Esophagus muscularis mucosa (tissue), 4 donors: ENCODE data around the gene CDC34. TPM values are rescaled to one million over a fixed set of nuclear protein-coding genes. Genes with fewer than 3 reads are reported as not detected.

Experiments used
- DNase-seq: peaks from one replicate; pipeline ENCODE4 v3.0.0-alpha.2; 2017; ENCODE audit errors: extremely low spot score
- H3K27ac ChIP-seq, 4 donors: fragments of 200-600 bp; sonication (generic); replicated peaks in 1 of 4; 1 replicate in 3 of 4; 2 replicates in 1 of 4; pipeline ENCODE4 v1.5.1; 2016 to 2019; ENCODE audit warnings: mild to moderate bottlenecking in 1 of 4
- H3K27me3 ChIP-seq, 4 donors: fragments of 200-600 bp; sonication (generic); one replicate each; pipeline versions ENCODE4 v1.5.1 to v1.6.0; 2016 to 2019
- H3K36me3 ChIP-seq, 4 donors: fragments of 200-600 bp; sonication (generic); one replicate each; pipeline ENCODE4 v1.5.1; 2016 to 2019
- H3K4me1 ChIP-seq, 4 donors: fragments of 200-600 bp; sonication (generic); one replicate each; pipeline ENCODE4 v1.5.1; 2016 to 2019
- H3K4me3 ChIP-seq, 4 donors: fragments of 200-600 bp; sonication (generic); 1 replicate in 2 of 4; 2 replicates in 2 of 4; pipeline ENCODE4 v1.5.1; 2016 to 2019; ENCODE audit warnings: mild to moderate bottlenecking in 4 of 4, moderate library complexity in 1 of 4
- H3K9me3 ChIP-seq, 4 donors: fragments of 200-600 bp; sonication (generic); 1 replicate in 3 of 4; 2 replicates in 1 of 4; pipeline ENCODE4 v1.5.1; 2016 to 2019
- CTCF ChIP-seq, 3 experiments: fragments of 200-600 bp in 2 of 3; fragments of 450-650 bp in 1 of 3; sonication (generic) in 2 of 3; IDR thresholded peaks; one replicate each; pipeline ENCODE4 v1.5.1; 2017 to 2019; ENCODE audit warnings: antibody characterized with exemption in 3 of 3, mild to moderate bottlenecking in 2 of 3, moderate library complexity in 1 of 3
- EP300 ChIP-seq: sonication (generic); formaldehyde crosslinking; IDR thresholded peaks from one replicate; pipeline ENCODE4 v1.6.1; 2017; ENCODE audit warnings: antibody characterized with exemption
- POLR2A ChIP-seq: fragments of 450-650 bp; IDR thresholded peaks from one replicate; pipeline ENCODE4 v1.6.1; 2017; ENCODE audit warnings: antibody characterized with exemption, moderate library complexity, mild to moderate bottlenecking, low read depth
- POLR2AphosphoS5 ChIP-seq, 2 donors: sonication (generic); formaldehyde crosslinking; IDR thresholded peaks; one replicate each; pipeline ENCODE4 v1.6.1; 2017; ENCODE audit warnings: antibody characterized with exemption in 2 of 2
- WGBS: methylation state at CpG from one replicate; pipeline ENCODE4 v1.1.5; 2018; 5-methylcytosine and 5-hydroxymethylcytosine counted together
- intact Hi-C: fragments of 100-400 bp; cut with DNase I; formaldehyde crosslinking; loops from one replicate; pipeline ENCODE4 v1.15.1; 2023
- total RNA-seq, 4 donors: library from RNA; depleted of rRNA; stranded (reverse); fragments of >200 nt; gene quantifications; one replicate each; pipeline versions ENCODE4 v1.1.0 to v1.2.1, GENCODE V29; 2016

Gene CDC34
- total RNA-seq, 4 donors from 2014 or later = 62.5 to 100 (median 76.2) TPM

GRCh38 chr19:588741-589692 lies 57.5 kb downstream of the CDC34 start:
- intact Hi-C loops = no loop called here

GRCh38 chr19:589693-590395 lies 58.3 kb downstream of the CDC34 start, which contains the start of gene HCN2:
TSS of gene HCN2 (plus strand) at chr19:589881. CDS start at chr19:589946, 65 bp downstream.
- H3K36me3 ChIP-seq = no peaks in the 10 kb centered on the region
- DNase-seq = no peak
- H3K27ac ChIP-seq = no peak within 1 kb of the TSS
- WGBS = 0% methylated on average over 2 of the region's 132 CpGs
- no peaks in the 10 kb centered on the region for H3K9me3 ChIP-seq
- intact Hi-C loops = no loop called here
- peaks cover 12 to 94% (median 35%) of the 10 kb centered on the region in 4 donors for H3K27me3 ChIP-seq
- TF ChIP-seq POLR2A (no peak), CTCF (IDR thresholded peaks at IDR 0.05) (no peak), EP300 (no peak), POLR2AphosphoS5 (IDR thresholded peaks at IDR 0.05) (no peak)
- H3K4me1 ChIP-seq = peaks cover 21 to 36% (median 29%) of the 10 kb centered on the region in 4 donors
- H3K4me3 ChIP-seq = peak within 1 kb of the TSS in 3 of 4 donors; percentile 30 to 43 (median 32)

More at GRCh38 chr19:588741-589692, 57.5 kb downstream of the CDC34 start:
- no peaks in the 10 kb centered on the region for H3K9me3 ChIP-seq
- DNase-seq = no peak
- H3K36me3 ChIP-seq = no peaks in the 10 kb centered on the region
- peak overlapping the region in 3 of 4 donors; percentile 22 to 32 (median 25) for H3K4me3 ChIP-seq
- no peak overlapping the region for H3K27ac ChIP-seq
- H3K4me1 ChIP-seq = peaks cover 21 to 41% (median 31%) of the 10 kb centered on the region in 4 donors
- H3K27me3 ChIP-seq = peaks cover 12 to 94% (median 35%) of the 10 kb centered on the region in 4 donors
- 29% methylated on average over 11 of the region's 54 CpGs for WGBS
- TF ChIP-seq POLR2AphosphoS5 (IDR thresholded peaks at IDR 0.05) (no peak), CTCF (IDR thresholded peaks at IDR 0.05) (no peak), EP300 (no peak)

GRCh38 chr19:590396-590745 lies 58.8 kb downstream of the CDC34 start:
- WGBS = 0% methylated on average over 2 of the region's 50 CpGs
- H3K27ac ChIP-seq = no peak overlapping the region
- TF ChIP-seq CTCF (IDR thresholded peaks at IDR 0.05) (no peak), POLR2AphosphoS5 (IDR thresholded peaks at IDR 0.05) (no peak), EP300 (no peak), POLR2A (no peak)
- H3K4me3 ChIP-seq = peak overlapping the region in 2 of 4 donors; percentile 30 to 43
- intact Hi-C loops = no loop called here
- H3K9me3 ChIP-seq = no peaks in the 10 kb centered on the region
- peaks cover 21 to 36% (median 29%) of the 10 kb centered on the region in 4 donors for H3K4me1 ChIP-seq
- no peak for DNase-seq
- H3K36me3 ChIP-seq = no peaks in the 10 kb centered on the region
- H3K27me3 ChIP-seq = peaks cover 12 to 94% (median 35%) of the 10 kb centered on the region in 4 donors

GRCh38 chr19:590750-591098 lies 59.2 kb downstream of the CDC34 start:
- WGBS = 23% methylated on average over 6 of the region's 41 CpGs
- TF ChIP-seq EP300 = no peak
- no peak for TF ChIP-seq POLR2AphosphoS5 (IDR thresholded peaks at IDR 0.05)
- no peak for TF ChIP-seq POLR2A
- no peak for TF ChIP-seq CTCF (IDR thresholded peaks at IDR 0.05)
- H3K27ac ChIP-seq = no peak overlapping the region
- intact Hi-C loops = no loop called here
- peaks cover 12 to 93% (median 35%) of the 10 kb centered on the region in 4 donors for H3K27me3 ChIP-seq
- peaks cover 21 to 36% (median 29%) of the 10 kb centered on the region in 4 donors for H3K4me1 ChIP-seq
- H3K9me3 ChIP-seq = no peaks in the 10 kb centered on the region
- H3K36me3 ChIP-seq = no peaks in the 10 kb centered on the region
- H3K4me3 ChIP-seq = peak overlapping the region in 2 of 4 donors; percentile 30 to 43
- no peak for DNase-seq
